ENCODE results near the gene AK4. TPM values are rescaled to one million over a fixed set of nuclear protein-coding genes. Genes with fewer than 3 reads are reported as not detected.

The AK4 gene
- total RNA-seq, 3 donors from 2014 or later = 11.3 to 15.9 (median 11.5) TPM

DNA sequence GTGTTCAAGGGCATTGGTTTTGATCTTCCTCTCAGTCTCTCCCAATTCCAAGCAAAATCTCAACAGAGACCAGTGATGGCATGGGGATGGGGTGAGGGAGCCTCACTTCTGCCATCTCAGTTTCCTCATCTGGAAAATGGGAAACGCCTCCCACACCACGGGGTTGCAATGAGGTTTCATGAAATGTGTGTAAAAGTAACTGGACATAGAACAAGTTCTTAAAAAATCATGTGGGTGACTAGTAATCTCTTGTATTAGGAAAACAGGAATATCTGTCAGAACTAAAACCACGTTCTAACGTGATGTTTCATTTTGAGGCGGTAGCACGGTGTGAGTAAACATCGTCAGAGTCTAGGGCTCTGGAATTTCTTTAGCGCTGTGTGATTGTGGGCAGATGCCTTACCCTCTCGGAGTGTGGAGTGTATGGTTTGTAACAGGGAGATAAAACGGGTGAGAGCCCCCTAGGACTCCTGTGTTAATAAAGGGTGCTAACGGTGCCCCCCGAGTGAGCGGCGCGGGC is 105.9 kb downstream of the AK4 start:
- no peak for DNase-seq
- peak; percentile 53 to 59 for ATAC-seq
- H3K27me3 Mint-ChIP-seq (ENCODE audit: low read depth) = peaks cover 15% of the 10 kb centered on the region
- H3K4me1 Mint-ChIP-seq (ENCODE audit: low read depth) = peaks cover 17% of the 10 kb centered on the region
- H3K9me3 Mint-ChIP-seq = no peaks in the 10 kb centered on the region
- H3K36me3 Mint-ChIP-seq (ENCODE audit: insufficient read depth) = no peaks in the 10 kb centered on the region
- H3K4me3 Mint-ChIP-seq = peak overlapping the region; percentile 81

DNA sequence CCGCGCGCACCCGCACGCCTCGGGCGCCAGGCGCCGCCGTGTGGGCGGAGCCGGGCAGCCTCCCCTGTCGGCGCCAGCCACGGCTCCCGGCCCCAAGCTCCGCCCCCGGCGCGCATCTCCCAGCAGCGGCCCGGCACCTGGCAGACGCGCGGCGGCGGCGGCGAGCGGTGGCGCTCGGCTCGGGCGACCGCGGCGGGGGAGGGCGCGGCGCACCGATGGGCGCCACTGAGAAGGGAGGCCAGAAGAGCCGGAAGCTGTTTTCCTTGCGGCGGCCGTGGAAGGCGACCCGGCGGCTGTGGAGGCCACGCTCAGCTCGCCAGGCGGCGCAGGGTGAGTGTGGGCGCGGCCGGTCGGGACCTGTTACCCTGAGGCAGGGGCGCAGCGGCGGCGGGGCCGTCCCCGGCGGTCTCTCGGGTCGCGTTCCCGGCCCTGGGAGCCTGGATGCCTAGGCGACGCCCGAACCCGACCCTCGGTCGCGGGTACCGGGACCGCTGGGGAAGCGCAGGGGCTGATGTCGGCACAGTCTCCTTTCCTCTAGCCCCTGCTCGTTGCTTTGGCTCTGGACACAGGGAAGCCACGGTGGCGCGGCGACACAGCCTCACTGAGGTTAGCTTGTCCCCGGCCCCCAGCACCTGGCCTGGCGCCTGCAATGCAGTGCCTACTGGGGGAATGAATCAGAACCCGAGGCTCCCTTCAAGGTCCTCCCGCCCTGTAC is 106.5 kb downstream of the AK4 start:
- peaks cover 15% of the 10 kb centered on the region for H3K27me3 Mint-ChIP-seq (ENCODE audit: low read depth)
- H3K4me1 Mint-ChIP-seq (ENCODE audit: low read depth) = peaks cover 17% of the 10 kb centered on the region
- peak overlapping the region; percentile 86 for H3K4me3 Mint-ChIP-seq
- H3K36me3 Mint-ChIP-seq (ENCODE audit: insufficient read depth) = no peaks in the 10 kb centered on the region
- ATAC-seq (peak; percentile 97), DNase-seq (peak; percentile 82)
- H3K9me3 Mint-ChIP-seq = no peaks in the 10 kb centered on the region

DNA sequence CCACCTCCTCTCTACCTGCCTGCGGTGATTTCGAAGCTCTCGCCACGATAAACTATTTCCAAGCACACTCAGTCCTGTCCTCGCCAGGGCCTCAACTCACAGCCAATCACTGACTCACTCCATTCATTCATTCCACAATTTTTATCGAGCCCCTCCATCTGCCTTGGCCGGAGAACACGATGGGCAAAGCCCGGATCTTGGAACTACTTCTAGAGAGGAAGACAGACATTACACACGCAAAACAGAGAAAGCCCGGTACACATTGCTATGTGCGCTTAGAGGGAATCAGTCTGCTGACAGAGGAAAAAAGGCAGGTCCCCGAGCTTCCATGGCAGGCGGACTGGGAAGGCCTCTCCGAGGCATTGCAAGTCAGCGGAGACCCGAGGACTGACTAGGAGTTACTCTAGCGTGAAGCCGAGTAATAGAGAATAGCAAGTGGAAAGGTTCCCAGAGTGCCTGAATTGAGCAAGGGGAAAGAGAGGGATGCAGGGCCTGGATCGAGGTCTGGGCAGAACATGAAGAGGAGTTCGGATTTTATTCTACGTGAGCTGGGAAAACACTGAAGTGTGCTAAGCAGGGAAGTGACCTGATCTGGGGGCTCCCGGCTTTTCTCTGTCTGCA is 107.1 kb downstream of the AK4 start:
- H3K4me3 Mint-ChIP-seq = peak overlapping the region; percentile 86
- no peaks in the 10 kb centered on the region for H3K9me3 Mint-ChIP-seq
- DNase-seq = no peak
- H3K27me3 Mint-ChIP-seq (ENCODE audit: low read depth) = peaks cover 15% of the 10 kb centered on the region
- peaks cover 19% of the 10 kb centered on the region for H3K4me1 Mint-ChIP-seq (ENCODE audit: low read depth)
- no peaks in the 10 kb centered on the region for H3K36me3 Mint-ChIP-seq (ENCODE audit: insufficient read depth)
- ATAC-seq = no peak

DNA sequence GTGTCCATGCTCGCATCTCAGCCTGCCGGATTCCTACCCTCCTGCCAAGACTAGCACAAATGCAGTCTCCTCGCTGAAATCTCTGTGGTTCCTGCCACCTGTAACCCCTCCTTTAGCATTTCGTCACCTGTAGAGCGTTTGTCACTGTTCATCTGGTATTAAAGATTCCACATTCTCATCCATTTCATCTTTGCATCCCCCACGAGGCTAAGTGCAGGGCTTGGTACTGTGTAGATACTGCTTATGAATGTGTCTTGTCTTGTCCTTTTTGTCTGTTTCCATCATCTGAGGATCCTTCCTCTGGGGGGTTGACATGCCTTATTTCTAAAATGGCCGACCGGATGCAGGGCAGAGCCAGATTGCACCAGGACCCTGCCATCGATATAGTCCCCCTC is 107.7 kb downstream of the AK4 start:
- ATAC-seq = no peak
- peaks cover 15% of the 10 kb centered on the region for H3K27me3 Mint-ChIP-seq (ENCODE audit: low read depth)
- DNase-seq = no peak
- H3K4me1 Mint-ChIP-seq (ENCODE audit: low read depth) = peaks cover 23% of the 10 kb centered on the region
- no peaks in the 10 kb centered on the region for H3K36me3 Mint-ChIP-seq (ENCODE audit: insufficient read depth)
- H3K4me3 Mint-ChIP-seq = peak overlapping the region; percentile 86
- no peaks in the 10 kb centered on the region for H3K9me3 Mint-ChIP-seq

DNA sequence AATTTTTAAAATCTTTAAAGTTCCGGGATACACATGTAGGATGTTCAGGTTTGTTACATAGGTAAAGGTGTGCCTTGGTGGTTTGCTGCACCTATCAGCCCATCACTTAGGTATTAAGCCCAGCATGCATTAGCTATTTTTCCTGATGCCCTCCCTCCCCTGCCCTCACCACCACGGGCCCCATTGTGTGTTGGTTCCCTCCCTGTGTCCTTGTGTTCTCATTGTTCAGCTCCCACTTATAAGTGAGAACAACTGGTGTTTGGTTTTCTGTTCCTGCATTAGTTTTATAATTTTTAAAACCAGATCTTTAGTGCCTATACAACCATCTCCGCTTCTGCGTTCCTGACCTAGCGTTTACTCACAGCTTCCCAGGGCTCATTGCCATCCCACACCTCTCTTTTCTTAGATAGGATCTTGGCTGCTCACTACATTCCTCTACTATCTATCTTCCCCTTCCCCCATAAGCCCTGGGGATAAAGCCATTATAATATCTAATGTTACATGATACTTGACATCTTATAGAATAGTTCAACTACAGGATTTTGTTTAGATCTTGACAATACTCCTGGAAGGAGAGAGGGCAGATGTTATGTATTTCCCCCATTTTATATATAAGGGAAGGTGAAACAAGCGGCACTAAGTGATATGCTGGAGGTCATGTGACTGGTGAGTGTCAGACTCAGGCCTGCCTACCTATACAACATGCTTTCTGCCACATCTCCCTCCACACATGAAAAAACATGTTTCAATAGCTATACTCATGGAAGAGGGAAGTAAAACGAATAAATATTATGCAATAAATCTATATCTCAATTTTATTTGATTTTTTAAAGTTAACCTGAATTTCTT is 109.1 kb downstream of the AK4 start:
- ATAC-seq (no peak), DNase-seq (no peak)
- Mint-ChIP-seq H3K4me3 (no peak overlapping the region), H3K36me3 (ENCODE audit: insufficient read depth) (no peaks in the 10 kb centered on the region), H3K4me1 (ENCODE audit: low read depth) (peaks cover 27% of the 10 kb centered on the region), H3K9me3 (no peaks in the 10 kb centered on the region), H3K27me3 (ENCODE audit: low read depth) (peaks cover 11% of the 10 kb centered on the region)

DNA sequence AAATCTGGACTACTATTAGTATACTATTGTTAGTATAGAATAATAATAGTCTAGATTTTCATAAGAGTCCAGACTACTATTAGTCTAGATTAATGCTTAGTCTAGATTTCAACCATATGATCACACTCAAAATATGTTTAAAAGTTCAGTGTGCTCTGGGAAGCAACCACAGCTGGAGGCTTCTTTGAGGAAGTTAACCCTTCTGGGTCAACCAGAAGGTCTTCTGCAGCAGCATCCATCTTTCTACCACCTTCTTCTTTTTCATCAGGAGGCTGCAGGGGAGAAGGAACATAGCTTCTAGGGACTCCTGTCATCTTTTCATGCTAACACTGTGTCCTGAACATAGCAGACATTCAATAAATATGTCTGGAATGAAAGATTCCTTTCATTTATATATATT is 110.1 kb downstream of the AK4 start:
- ATAC-seq (no peak), DNase-seq (no peak)
- Mint-ChIP-seq H3K27me3 (ENCODE audit: low read depth) (peaks cover 11% of the 10 kb centered on the region), H3K36me3 (ENCODE audit: insufficient read depth) (no peaks in the 10 kb centered on the region), H3K4me3 (no peak overlapping the region), H3K4me1 (ENCODE audit: low read depth) (peaks cover 27% of the 10 kb centered on the region), H3K9me3 (no peaks in the 10 kb centered on the region)

DNA sequence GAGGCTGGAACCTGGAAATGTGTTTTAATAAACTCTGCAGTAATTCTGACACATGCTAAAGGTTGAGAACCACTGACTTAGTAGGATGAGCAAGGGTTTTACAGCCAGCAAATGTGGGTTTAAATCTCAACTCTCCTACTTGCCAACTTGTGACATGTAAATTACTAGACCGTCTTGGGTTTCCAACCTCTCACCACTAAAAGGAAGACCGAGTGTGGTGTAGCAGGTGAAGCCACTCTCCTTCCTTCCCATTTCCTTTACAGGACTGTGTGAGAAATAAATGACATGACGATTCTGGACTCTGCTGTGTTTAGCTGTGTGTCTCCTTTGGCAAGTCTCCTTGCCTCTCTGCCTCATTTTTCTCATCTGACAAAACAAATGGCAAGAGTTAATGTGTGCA is 111.8 kb downstream of the AK4 start:
- Mint-ChIP-seq H3K27me3 (ENCODE audit: low read depth) (peaks cover 14% of the 10 kb centered on the region), H3K4me1 (ENCODE audit: low read depth) (peaks cover 25% of the 10 kb centered on the region), H3K9me3 (no peaks in the 10 kb centered on the region), H3K36me3 (ENCODE audit: insufficient read depth) (no peaks in the 10 kb centered on the region), H3K4me3 (no peak overlapping the region)
- ATAC-seq (no peak), DNase-seq (no peak)

DNA sequence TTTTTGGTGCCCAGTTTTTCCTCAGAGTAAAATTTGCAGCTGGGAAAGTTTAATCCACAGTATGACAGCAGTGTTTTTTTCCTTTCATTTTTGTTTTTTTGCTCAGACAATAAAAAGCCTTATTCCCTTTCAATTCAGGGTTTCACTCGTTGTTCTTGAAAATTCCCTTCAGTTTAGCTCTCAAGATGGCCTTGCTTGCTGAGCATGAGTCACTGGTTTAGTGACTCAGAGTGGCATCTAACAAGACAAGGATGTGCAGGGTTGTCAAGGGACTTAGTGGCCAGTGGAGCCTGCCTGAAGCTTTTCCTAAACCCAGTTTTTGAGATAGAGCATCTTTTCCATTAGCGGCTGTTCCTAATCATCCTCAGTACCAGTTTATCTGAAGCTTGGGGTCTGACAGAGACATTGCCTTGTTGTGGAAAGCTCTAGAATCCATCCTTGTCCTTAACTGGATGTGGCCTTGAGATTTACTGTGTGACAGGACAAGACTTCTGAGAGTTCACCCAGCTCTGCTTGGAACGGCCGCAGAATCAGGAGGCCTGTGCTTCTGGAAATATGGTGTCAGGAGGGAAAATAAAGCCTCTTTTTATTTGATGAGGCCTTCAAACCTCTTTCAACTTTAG is 113.0 kb downstream of the AK4 start:
- no peaks in the 10 kb centered on the region for H3K36me3 Mint-ChIP-seq (ENCODE audit: insufficient read depth)
- H3K9me3 Mint-ChIP-seq = no peaks in the 10 kb centered on the region
- peaks cover 18% of the 10 kb centered on the region for H3K4me1 Mint-ChIP-seq (ENCODE audit: low read depth)
- H3K27me3 Mint-ChIP-seq (ENCODE audit: low read depth) = peaks cover 12% of the 10 kb centered on the region
- DNase-seq = no peak
- peak; percentile 79 to 85 for ATAC-seq
- H3K4me3 Mint-ChIP-seq = no peak overlapping the region

DNA sequence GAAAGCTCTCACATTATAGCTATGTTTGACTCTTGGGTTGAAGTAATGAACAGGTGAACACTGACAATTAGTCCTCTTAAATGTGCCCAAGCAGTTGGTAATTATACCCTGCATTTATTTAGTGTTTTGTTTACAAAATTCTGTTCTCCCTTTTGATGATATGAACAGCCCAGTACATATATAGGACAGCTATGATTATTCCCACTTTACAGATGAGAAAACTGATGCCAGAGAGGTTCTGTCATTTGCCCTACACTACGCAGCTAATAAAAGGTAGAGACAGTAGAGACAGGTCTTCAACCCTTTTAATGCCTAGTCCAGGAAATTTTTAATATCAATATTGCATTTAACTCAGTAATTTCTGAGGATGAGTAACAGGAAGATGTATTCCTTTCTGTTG is 115.3 kb downstream of the AK4 start:
- DNase-seq = no peak
- H3K4me1 Mint-ChIP-seq (ENCODE audit: low read depth) = peaks cover 23% of the 10 kb centered on the region

DNA sequence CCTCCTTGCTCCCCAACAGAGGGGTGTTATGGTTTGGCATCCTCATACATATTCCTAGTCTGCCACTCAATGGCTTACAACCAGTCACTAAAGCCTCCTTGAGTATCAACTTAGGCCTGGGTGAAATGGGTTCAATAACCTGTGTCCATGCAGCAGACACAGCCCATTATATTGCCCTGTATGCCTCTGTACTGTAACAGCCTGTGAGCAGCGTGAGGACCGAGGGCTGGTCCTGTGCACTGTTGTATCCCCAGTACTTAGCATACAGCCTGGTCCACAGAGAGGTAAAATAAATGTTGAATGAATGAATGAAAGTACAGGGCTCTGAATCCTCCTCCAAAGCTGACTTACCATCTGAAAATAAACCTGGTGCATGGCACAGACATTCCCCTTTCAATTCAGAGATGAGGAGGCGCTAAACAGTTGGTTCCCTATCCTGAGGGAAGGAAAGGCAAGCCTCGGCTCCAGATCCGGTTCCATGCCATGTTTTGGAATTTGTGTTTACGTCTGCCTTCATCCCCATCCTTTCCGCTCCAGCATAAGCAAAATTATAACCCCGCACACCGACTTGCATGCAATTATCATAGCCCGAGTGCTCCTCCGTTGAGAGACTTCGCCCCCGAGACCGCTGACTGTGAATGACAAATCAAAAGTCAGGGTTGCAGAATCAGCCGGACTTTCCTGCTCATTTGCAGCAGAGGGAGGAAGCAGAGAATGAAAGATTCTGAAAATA is 116.4 kb downstream of the AK4 start:
- DNase-seq = no peak
- no peak for ATAC-seq
- no peaks in the 10 kb centered on the region for H3K36me3 Mint-ChIP-seq (ENCODE audit: insufficient read depth)
- peaks cover 23% of the 10 kb centered on the region for H3K4me1 Mint-ChIP-seq (ENCODE audit: low read depth)
- H3K4me3 Mint-ChIP-seq = no peak overlapping the region
- H3K27me3 Mint-ChIP-seq (ENCODE audit: low read depth) = peaks cover 31% of the 10 kb centered on the region
- H3K9me3 Mint-ChIP-seq = no peaks in the 10 kb centered on the region

More for the DNA sequence above, 115.3 kb downstream of the AK4 start:
- H3K9me3 Mint-ChIP-seq = no peaks in the 10 kb centered on the region
- H3K36me3 Mint-ChIP-seq (ENCODE audit: insufficient read depth) = no peaks in the 10 kb centered on the region
- H3K4me3 Mint-ChIP-seq = no peak overlapping the region
- peaks cover 29% of the 10 kb centered on the region for H3K27me3 Mint-ChIP-seq (ENCODE audit: low read depth)
- no peak for ATAC-seq

DNA sequence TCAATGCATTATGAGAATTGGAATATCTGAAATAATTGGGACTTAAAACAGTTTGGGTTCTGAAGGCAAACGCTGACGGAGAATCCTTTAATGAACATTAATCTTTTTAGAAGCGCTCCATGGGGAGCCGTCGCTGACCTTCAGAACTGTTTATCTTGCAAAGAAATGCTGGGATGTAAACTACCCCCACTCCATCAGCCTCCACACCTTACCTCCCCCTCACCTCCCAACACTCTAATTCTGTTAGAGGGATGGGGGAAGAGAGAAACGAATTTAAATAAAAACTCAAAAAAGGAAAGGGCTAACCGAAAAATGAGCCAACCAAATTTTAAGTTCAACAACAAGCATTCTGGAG is 117.3 kb downstream of the AK4 start:
- Mint-ChIP-seq H3K9me3 (no peaks in the 10 kb centered on the region), H3K27me3 (ENCODE audit: low read depth) (peaks cover 31% of the 10 kb centered on the region), H3K4me3 (peak overlapping the region; percentile 69), H3K36me3 (ENCODE audit: insufficient read depth) (no peaks in the 10 kb centered on the region), H3K4me1 (ENCODE audit: low read depth) (peaks cover 20% of the 10 kb centered on the region)
- DNase-seq (no peak), ATAC-seq (no peak)

DNA sequence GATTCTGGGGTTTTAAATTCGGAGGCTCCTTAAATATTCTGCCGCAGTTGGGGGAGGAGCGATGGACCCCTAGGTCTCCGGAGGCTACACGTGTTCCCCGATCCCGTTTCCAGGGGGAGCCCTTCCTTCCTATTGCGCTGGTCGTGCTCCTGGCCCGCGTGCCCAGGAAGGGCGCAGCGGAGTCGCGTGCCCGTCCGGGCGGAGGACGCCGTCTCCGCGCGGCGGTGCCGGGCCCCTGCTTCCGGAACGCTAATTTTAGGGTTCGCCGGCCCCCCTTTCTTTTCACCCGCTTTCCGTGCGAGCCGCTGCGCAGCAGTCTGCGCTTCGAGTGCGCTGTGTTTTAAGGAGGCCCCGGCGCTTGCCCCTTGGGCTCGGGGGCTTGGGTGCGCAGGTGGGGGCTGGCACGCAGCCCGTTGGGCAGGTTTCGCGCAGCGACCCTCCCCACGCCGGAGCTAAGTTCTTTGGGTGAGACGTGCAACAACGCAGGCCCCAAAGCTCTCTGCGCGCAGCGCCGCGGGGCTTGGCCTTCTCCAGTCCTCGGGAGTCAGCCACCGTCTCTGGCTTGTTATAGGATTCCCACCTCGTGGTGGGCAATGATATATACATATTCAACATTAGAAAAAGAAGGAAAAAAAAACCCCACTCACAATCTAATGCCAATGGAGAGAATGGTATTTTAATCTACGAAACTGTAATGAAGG is 117.8 kb downstream of the AK4 start:
- ATAC-seq (peak; percentile 56 to 57), DNase-seq (peak; percentile 15)
- no peaks in the 10 kb centered on the region for H3K9me3 Mint-ChIP-seq
- peaks cover 31% of the 10 kb centered on the region for H3K27me3 Mint-ChIP-seq (ENCODE audit: low read depth)
- H3K4me3 Mint-ChIP-seq = peak overlapping the region; percentile 69
- H3K36me3 Mint-ChIP-seq (ENCODE audit: insufficient read depth) = no peaks in the 10 kb centered on the region
- H3K4me1 Mint-ChIP-seq (ENCODE audit: low read depth) = peaks cover 16% of the 10 kb centered on the region

DNA sequence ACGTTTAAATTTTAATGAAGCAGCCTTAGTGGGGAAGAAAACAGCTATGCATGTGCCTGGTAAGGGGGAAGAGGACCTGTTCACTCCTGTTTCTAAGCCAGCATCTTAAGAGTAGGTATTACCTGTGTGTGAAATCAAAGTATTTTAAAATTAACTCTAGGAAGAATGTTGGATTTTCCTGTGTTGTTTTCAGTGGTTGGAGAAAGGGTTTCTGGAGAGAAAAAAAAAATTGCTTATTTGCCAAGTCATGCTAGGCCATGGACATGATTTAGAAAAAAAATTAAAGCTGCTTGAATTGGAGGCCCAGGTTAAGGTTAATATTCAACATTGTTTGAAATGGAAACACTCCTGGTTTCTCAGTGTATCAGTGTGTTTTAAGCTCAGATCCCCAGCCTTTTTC is 118.5 kb downstream of the AK4 start:
- Mint-ChIP-seq H3K4me3 (peak overlapping the region; percentile 69), H3K9me3 (no peaks in the 10 kb centered on the region), H3K36me3 (ENCODE audit: insufficient read depth) (no peaks in the 10 kb centered on the region), H3K4me1 (ENCODE audit: low read depth) (peaks cover 14% of the 10 kb centered on the region), H3K27me3 (ENCODE audit: low read depth) (peaks cover 31% of the 10 kb centered on the region)
- DNase-seq (no peak), ATAC-seq (no peak)
